NCI-H226 (cell line): ENCODE measurements around the gene ZMYND8.
A peak's percentile ranks its signal among the peaks of the same experiment; 100 is the strongest.

Experiments used
- DNase-seq: peaks from one replicate; pipeline ENCODE4 v3.0.0-alpha.2; 2015

Gene ZMYND8

DNA sequence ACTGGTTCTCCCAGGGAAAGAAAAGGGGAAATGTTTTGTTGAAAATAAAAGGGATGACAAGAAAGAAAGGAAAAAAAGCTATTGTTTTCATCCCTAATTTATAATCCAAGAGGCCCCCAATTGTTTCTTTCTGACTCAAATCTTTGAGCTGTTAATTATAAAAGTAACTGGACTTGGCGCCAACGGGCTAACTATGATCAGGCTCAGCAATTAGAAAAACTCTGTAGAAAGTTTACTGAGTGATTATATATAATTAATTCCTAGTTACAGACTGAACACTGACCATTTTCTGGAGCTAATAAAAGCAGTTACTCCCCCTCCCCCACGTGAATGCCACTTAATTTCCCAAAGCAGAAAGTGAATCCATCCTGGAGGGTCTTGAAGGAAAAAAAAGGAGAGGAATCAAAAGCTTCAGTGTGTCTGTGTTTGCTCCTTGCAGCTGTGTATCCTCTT is 3.2 kb downstream of the ZMYND8 start:
- DNase-seq, result no peak

DNA sequence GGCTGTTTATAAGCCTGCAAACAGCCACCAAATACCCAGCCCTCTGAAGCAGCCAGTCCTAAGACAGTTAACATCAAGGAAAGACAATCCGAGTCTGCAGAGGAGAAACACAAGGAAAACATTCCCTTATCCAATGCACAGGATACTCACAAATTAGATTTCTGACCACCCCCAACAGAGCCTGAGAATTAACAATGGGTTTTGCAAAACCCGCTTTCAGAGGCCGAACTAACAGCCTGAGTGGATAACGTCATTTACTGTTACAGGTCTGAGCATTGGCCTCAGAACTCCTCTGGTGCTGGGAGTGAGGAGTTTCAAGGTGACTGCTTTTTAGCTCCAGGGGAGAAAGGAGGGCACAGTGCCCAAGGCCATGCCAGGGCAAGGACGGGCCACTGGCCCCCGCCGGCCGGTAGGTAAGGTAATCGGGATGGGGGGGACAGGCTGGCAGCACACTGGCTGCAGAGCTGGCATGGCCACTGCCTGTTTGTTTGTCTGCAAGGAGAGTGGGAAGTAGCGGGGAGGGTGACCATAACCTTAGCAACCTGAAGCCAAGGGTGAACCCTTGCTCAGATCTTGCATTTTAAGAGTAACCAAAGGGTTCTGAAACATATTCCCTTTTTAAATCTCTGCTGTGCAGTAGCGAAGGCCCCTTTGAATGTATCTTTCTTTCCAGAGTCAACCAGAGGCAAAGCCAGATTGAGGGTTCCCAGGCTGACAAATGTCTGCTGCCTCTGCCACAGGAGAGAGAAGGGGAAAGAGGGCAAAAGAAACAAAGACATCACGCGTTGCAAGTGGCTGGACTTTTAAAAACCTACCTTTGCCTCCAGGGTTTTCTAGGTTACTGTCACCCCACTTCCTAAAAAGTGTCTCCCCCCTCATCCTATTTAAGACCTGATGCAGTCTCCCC is 3.9 kb downstream of the ZMYND8 start:
- DNase-seq, result no peak

DNA sequence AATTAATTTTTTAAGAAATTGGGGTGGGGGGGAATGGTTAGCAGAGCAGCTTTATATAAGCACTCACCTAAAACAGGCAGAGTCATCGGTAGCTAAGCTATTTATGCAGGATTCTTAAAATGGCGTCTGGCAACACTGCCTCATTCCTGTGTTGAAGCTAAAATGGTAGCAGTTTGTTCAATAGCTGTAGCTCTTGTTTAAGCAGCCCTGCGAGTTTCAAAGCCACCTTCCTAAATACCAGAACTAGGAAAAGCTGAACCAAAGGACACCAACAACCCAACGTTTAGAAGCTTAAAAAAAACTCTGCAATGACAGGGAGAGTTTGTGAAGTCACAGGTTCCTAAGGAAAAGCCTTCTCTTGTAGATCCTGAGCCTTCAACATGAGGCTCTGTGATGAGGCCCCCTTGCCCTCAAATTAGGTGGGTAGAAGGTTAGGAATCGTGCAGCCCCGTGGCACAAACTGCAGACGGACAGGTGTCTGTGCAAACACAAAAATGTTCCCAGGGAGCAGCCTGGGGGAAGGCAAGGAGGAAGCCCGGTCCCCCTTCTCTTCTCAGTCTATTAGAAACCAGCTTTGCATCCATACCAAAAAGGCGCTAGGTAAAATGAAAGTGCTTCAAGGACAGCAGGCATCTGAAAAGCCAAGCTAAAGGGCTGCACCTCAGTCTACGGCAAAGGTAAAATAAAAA is 4.7 kb downstream of the ZMYND8 start:
- DNase-seq, result no peak

DNA sequence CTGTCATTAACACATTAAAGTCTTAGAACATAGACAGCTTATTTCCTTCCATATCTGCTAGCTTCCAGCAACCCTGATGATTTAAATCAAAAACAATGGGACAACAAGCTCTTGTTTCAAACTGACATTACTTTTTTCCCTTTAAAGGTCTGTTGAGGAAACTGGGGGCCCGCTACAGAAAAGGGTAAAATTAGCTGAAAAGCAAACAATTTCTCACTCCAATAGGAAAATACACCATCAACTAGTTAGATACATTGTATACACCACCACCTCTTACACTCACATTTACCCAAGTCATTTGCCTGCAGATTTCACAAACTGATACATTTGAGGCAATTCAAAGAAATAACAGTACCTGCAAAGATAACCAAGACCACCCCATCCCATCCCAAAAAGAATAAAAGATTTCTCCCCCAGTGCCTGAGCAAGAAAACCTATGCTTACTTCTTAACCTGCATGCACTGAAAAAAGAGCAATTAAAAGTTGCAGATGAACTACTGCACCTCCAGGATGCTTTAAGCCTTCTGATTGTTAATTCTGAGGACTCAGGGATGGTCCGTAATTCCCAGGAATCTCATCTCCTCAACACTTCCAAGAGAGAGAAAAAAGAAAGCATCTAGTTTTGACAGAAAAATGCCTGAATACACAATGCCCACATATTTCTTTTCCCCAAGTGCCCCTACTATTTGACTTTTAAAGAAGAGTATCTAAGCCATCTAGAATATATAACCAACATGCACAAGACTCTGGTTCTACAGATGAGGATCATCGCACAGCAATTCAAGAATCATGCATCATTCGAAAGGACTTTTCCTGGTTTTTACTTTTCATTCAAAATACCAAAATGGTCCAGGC is 5.6 kb downstream of the ZMYND8 start:
- no peak for DNase-seq

DNA sequence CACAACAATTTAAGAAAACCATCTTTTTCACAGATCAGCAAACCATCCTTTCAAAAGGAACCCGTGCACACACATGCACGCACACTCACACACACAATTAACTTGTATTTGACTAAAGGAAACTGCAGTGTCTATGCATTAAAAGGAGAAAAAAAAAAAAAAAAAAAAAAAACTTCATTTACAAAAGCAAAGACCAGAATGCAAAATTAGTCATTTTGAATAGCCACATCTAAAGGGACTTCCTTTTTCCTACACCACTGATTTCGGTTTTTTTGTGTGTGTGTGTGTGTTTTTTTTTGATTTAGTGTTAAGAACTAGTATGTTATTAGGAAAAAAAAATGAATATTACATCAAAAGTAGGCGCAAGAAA is 6.3 kb downstream of the ZMYND8 start:
- DNase-seq, result no peak

DNA sequence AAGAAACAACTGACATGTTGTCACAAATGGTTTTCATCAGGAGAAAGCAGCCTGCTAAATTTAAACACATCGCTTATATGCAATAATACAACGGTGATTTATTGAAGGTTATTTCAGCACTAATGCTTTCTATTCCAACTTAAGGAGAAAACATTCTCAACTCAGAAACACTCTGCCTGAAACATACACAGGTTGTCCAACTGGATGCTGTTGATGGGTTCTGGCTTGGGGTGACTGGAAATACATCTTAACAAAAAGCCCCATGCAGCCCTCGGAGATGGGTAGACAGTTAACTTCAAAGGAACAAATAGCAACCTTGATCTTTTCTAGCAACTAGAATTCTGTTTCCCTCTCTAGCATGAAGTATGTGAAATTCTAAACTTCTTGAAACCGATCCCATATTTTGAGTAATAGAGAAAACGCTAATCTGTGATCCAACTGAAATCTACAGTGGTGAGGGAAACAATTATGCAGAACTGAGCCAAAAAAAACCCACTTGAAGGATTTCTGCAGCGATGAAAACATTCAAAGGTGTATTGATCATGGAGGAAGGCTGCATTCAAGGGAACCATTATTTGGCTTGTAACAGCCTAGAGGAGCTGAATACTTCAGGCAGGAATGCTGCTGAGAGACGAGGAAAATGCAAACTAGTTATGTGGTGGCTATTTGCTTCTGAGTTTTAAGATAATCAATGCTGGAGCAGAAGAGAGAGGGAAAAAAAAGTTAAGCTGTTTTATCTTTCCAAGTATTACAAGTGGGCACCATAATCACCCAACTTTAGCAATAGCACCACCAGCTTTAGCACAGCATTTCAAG is 6.9 kb downstream of the ZMYND8 start:
- DNase-seq, result no peak

DNA sequence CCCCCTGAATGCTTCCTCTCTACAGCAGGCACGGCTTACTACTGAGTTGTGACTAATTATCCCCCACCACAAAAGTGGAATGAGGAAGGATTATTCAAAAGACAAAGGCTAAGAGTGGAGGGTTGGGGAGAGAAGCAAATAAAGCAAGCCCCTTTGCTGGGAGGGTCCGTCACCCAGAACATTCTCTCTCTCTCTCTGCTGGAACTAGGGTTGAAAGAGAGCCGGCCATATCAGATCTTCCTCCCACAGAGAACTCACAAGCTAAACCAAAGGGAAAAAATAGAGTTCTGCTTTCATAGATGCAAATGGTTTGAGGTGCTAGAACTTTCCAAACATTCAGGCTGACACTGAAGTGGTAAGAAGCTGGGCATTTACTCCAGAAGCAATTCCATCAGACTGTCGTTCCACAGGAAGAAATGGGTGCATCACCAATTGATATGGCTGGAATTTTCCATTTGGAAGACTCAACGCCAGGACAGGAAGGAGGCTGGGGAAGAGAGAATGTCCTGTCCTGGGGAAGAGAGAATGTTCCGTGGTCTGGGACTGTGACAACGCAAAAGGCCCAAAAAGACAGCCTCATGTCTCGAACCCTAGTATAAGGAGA is 7.9 kb downstream of the ZMYND8 start:
- no peak for DNase-seq

DNA sequence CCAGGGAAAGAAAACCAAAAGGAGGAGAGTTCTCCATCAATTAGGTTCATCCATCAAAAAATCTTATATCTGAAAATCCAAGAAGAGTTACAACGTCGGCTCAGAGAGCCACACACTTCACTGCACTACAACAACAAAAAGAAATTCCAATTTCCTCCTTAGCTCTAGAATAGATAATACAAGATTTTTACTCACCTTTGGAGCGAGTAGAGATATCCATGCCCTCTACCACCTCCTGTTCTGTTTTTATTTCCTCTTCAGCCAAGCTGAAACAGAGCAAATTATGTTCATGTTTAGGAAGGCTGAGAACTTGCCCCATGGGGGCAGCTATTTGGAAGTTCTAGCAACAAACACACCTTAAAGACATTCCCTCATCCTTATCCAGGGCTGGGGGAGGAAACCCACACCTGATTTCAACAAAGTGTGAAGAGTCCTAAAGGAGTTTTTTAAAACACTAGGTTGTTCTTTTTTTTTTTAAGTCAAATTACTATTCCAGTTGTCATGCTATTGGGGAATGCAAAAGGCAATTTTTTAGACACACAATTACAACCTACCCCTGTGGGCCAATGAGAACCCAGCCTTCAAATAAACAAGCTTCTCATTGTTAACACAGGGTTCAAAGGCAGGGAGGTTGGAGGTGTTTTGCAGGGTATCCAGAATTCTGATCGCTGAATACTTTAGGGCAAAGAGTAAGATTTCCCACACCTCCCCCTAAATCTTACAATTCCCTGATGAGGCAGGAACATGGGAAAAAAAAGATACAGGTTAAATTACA is 8.7 kb downstream of the ZMYND8 start:
- DNase-seq, result no peak

DNA sequence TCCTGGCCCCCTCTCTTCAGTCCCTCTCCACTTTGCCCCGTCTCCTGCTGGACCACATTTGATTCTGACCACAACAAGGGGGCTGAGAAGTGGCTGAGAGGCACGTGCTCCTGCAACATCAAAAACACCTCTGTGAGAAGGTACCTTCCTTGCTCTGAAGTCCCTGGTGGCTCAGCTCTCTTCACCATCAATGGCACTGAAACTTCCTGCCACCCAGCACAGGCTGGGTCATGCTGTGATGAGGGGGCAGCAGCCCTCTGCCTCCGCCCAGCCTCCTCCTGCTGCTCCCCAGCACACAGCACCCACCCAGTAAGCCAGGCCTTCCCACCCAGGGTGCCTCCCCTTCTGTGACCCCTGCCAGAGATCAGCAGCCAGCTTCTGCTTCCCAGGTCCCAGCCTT is 10.3 kb downstream of the ZMYND8 start:
- no peak for DNase-seq

DNA sequence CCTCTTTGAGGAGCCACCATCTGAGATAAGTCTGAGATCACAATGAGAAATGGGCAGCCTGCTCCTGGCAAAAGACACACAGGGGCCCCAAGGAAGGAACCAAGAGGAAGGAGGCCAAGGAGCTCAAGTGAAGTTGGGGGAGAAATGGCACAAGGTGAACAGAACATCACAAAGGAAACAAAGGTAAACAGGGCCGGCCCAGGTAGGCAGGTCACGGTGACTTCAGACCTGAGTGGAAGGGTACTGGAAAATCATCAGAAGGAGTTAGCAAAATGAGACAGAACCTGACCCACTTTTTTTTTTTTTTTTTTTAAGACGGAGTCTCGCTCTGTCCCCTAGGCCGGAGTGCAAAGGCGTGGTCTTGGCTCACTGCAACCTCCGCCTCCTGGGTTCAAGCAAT is 11.3 kb downstream of the ZMYND8 start:
- no peak for DNase-seq

DNA sequence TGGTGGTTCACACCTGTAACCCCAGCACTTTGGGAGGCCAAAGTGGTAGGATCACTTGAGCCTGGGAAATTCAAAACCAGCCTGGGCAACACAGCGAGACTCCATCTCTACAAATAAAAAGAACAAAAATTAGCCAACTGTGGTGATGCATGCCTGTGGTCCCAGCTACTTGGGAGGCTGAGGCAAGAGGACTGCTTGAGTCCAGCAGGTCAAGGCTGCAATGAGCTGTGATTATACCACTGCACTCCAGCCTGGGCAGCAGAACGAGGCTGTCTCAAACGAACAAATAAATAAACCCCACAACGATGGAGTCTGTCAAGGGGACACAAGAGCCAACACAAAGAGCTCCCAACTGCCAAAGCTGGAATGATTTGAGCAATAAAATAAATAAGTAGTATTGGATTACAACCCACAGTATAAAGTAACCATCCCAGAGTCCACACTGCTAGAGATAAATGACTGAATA is 13.5 kb downstream of the ZMYND8 start:
- no peak for DNase-seq

DNA sequence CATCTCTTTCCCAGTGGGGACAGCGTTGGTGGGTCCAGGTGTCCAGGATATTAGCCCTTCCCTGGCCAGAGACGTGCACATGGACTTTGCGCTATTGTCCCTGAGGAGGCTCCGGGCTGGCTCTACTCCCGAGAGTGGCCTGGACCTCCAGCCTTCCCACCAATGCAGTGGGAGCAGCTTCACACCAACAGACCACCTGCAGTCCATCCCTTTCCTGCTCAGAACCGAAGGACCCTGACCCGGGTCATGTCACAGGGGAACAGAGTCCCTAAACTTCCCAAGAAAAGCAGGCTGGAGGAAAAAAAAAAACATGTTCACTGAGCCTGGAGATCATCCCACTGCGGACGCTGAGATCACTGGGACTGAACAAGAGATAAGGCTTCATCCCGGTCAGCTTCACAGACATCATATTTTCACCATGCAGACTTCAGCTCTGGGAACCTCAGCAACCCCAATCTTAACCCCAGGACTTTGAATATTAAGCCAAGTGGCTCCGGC is 18.3 kb downstream of the ZMYND8 start:
- no peak for DNase-seq

DNA sequence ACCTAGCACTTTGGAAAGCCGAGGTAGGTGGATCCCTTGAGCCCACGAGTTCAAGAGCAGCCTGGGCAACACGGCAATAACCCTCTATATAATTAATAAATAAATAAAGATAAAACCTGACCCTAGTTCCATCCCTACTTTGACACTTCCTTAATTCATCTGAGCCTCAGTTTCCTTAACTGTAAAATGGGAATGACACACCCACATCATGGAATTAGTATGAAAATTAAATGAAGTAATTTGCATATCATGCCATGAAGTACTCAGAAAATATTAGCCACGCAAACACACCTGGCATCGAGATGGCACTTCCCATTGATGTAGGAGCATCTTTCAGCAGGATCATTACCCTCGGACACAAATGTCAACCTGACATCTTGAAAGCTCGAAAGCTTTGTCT is 19.1 kb downstream of the ZMYND8 start:
- DNase-seq, result no peak

DNA sequence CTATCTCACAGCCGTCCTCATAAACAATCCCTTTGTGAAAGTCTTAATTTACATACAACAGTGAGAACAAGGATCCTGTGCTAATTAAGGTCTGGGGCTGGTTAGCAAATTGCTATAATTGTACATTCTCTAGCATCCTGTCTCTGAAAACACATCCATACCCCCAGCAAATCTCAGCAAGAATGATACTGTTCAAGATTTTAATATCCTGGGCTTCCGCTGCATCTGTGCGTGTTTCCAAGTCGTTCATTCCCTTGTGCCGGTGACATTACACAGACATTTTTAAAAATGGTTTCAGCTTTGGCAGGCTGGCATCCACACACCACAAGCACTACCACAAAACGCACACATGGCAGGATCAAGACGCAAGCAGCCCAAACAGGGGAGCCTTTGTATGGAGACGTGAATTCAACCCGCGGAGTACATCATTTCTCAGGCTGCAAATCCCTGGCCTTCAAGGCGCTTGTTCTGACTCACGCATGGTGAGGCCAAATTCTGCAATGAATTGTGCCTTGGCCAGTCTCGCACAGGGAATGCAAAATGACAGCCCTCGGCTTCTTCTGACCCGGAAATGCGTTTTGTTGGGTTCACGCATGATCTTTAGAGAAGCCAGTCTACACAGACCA is 20.3 kb downstream of the ZMYND8 start:
- no peak for DNase-seq

DNA sequence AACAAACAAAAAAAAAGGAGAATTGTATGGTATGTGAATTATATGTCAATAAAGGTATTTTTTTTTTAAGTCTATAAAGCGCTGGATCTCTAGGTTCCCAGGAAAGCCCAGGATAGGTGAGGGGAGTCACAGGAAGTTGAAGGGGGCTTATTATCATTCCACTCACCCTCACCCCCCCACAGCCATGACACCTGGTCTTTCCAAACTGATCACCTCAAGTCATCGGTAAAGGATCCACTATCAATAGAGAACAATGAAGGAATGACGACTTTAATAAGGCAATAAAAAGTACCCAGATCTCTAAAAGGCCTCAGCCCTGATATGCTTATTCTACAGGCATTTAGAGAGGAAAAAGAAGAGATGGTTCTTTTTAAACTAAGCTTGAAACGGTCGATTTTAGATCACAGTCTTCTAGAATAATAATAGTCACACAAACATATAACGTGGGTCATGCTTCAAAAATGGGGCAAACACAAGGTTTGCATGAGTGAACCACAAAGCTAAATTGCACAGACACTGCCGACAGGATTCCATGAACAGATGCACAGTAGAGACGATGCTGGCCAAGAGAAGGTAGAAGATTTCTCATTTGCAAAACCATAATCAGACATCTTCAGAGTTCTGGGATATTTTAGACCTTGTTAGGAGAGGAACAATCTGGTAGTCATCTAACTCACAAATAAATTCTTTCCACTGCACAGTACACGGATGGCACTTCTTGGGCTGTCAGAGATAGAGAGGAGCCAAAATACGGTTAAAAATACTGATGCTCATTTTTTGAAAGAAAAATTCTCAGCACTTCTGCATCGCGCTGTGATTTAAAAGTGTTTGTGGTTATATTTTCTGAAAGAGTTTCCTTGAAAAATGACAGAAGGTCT is 21.0 kb downstream of the ZMYND8 start:
- DNase-seq, result no peak

DNA sequence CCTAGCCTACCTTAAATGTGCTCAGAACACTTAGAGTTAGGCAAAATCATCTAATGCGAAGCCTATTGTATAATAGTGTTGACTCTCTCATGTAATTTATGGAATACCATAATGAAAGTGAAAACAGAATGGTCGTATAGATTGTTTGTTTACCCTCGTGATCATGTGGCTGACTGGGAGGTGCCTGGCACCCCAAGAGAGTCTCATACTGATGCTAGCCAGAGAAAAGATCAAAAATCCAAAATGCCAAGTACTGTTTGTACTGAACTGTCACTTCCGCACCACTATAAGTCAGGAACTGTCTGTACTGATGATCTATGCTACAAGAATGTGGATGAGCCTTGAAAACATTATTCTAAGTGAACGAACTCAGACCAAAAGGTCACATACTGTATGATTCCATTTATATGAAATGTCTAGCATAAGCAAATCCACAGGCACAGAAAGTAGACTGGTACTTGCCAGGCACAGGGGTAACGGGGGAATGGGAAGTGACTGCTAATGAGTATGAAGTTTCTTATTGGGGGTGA is 22.4 kb downstream of the ZMYND8 start:
- peak; percentile 98 for DNase-seq

DNA sequence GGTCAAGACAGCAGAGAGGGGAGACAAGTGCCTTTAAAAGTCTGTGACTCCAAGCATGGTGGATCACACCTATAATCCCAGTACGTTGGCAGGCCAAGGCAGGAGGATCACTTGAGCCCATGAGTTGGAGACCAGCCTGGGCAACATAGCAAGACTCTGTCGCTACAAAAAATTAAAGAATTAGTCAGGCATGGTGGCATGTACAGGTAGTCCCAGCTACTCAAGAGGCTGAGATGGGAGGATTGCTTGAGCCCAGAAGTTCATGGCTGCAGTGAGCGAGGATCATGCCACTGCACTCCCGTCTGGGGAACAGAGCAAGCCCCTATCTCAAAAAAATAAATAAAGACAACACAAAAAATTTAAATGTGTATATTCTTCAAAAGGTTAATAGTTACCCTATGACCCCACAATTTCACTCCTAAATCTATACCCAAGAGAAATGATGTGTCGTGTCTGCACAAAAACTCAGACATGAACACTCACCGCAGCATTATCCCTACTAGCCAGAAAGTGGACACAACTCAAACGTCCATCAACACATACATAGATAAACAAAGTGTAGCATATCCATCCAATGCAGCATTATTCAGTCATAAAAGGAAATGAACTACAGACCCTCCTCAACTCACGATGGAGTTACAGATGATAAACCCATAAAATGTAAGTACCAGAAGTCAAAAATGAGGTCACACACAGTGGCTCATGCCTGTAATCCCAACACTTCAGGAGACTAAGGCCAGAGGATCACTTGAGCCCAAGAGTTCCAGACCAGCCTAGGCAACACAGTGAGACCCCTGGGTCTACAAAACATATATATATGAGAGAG is 23.9 kb downstream of the ZMYND8 start:
- DNase-seq, result no peak
